OCI-LY1 (cell line): ENCODE measurements around the gene CENPE.

Source experiments
- H2AFZ ChIP-seq: fragments of 200-600 bp; sonication (generic), shearing (Covaris generic); 2 replicates; pipeline ENCODE4 v1.6.0; 2014; ENCODE audit warnings: antibody characterized with exemption, mild to moderate bottlenecking, low read length
- H3F3A ChIP-seq: fragments of 200-600 bp; sonication (generic), shearing (Covaris generic); 2 replicates; pipeline ENCODE4 v1.6.0; 2014; ENCODE audit warnings: mild to moderate bottlenecking, antibody characterized with exemption, low read length, moderate library complexity; ENCODE audit not compliant: insufficient read depth
- H3K27ac ChIP-seq: fragments of 200-600 bp; sonication (generic); 2 replicates; pipeline ENCODE4 v1.5.1; 2014; ENCODE audit warnings: low read length, mixed run types, mild to moderate bottlenecking, low read depth; ENCODE audit not compliant: poor library complexity, severe bottlenecking
- H3K27me3 ChIP-seq: fragments of 200-600 bp; sonication (generic); 2 replicates; pipeline ENCODE4 v1.6.0; 2014; ENCODE audit warnings: antibody characterized with exemption, mild to moderate bottlenecking, low read length, moderate library complexity; ENCODE audit not compliant: insufficient read depth
- H3K36me3 ChIP-seq: fragments of 200-600 bp; sonication (generic); 2 replicates; pipeline ENCODE4 v1.6.1; 2014; ENCODE audit warnings: mild to moderate bottlenecking, antibody characterized with exemption, low read length, moderate library complexity, mixed read lengths; ENCODE audit not compliant: insufficient read depth
- H3K4me1 ChIP-seq: fragments of 200-600 bp; sonication (generic); 2 replicates; pipeline ENCODE4 v1.5.1; 2014; ENCODE audit warnings: mild to moderate bottlenecking, low read length, moderate library complexity; ENCODE audit not compliant: insufficient read depth, severe bottlenecking
- H3K4me2 ChIP-seq: fragments of 200-600 bp; sonication (generic), shearing (Covaris generic); 2 replicates; pipeline ENCODE4 v1.6.1; 2014; ENCODE audit warnings: low read length
- H3K4me3 ChIP-seq: fragments of 200-600 bp; sonication (generic); 2 replicates; pipeline ENCODE4 v1.5.1; 2014; ENCODE audit warnings: low read length, low read depth, mild to moderate bottlenecking, mixed read lengths; ENCODE audit not compliant: poor library complexity, severe bottlenecking
- H3K79me2 ChIP-seq: fragments of 200-600 bp; shearing (Covaris generic); 2 replicates; pipeline ENCODE4 v1.6.1; 2016; ENCODE audit warnings: mixed run types, low read length, mixed read lengths; ENCODE audit not compliant: insufficient read depth
- H3K9ac ChIP-seq: fragments of 200-600 bp; sonication (generic), shearing (Covaris generic); 2 replicates; pipeline ENCODE4 v1.6.1; 2014; ENCODE audit warnings: mild to moderate bottlenecking, low read length, mixed read lengths
- H3K9me2 ChIP-seq: fragments of 200-600 bp; sonication (generic), shearing (Covaris generic); 2 replicates; pipeline ENCODE4 v1.6.1; 2014; ENCODE audit warnings: low read depth, mild to moderate bottlenecking, low read length, mixed read lengths
- H3K9me3 ChIP-seq: fragments of 200-600 bp; shearing (Covaris generic); 2 replicates; pipeline ENCODE4 v1.6.1; 2014; ENCODE audit warnings: low read length, mixed read lengths
- H4K20me1 ChIP-seq: fragments of 200-600 bp; sonication (generic), shearing (Covaris generic); 2 replicates; pipeline ENCODE4 v1.6.0; 2016; ENCODE audit warnings: mild to moderate bottlenecking, low read length; ENCODE audit not compliant: insufficient read depth
- CTCF ChIP-seq: fragments of 200-600 bp; sonication (generic), shearing (Covaris generic); IDR thresholded peaks from 2 replicates; pipeline ENCODE4 v1.5.1; 2017; ENCODE audit warnings: mild to moderate bottlenecking, antibody characterized with exemption, low read length, moderate library complexity, mixed read lengths
- EZH2 ChIP-seq: fragments of 200-600 bp; sonication (generic), shearing (Covaris generic); IDR thresholded peaks from 2 replicates; pipeline ENCODE4 v1.8.0; 2017; ENCODE audit warnings: borderline replicate concordance, mixed run types, mild to moderate bottlenecking, antibody characterized with exemption, low read length, moderate library complexity, mixed read lengths

CENPE gene

DNA sequence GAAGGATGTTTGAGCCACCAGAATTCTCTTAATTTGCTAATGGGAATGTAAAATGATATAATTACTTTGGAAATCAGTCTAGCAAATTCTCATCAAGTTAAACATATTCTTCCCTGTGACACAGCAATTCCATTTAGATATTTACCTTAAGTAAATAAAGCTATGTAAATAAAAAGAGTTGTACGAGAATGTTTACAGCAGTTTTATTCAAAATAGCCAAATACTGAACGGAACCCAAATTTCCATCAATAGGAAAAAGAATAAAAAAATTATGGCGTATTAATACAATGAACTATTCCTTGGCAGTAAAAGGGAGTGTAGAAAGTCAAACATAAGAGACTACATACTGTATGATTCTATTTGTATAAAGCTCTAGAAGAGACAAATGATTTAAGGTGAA lies 45.8 kb downstream of the CENPE start:
- no peaks in the 10 kb centered on the region for H3K79me2 ChIP-seq
- no peaks in the 10 kb centered on the region for H4K20me1 ChIP-seq
- no peak overlapping the region for H3K27ac ChIP-seq
- no peak overlapping the region for H2AFZ ChIP-seq
- H3K9me3 ChIP-seq, result no peaks in the 10 kb centered on the region
- no peak overlapping the region for H3K4me2 ChIP-seq
- H3K4me1 ChIP-seq, result no peaks in the 10 kb centered on the region
- no peak overlapping the region for H3K4me3 ChIP-seq
- no peaks in the 10 kb centered on the region for H3K9me2 ChIP-seq
- H3K27me3 ChIP-seq, result no peaks in the 10 kb centered on the region
- peaks cover 89% of the 10 kb centered on the region for H3K36me3 ChIP-seq
- no peaks in the 10 kb centered on the region for H3F3A ChIP-seq
- no peak overlapping the region for H3K9ac ChIP-seq
- TF ChIP-seq EZH2 (no peak), CTCF (no peak)

DNA sequence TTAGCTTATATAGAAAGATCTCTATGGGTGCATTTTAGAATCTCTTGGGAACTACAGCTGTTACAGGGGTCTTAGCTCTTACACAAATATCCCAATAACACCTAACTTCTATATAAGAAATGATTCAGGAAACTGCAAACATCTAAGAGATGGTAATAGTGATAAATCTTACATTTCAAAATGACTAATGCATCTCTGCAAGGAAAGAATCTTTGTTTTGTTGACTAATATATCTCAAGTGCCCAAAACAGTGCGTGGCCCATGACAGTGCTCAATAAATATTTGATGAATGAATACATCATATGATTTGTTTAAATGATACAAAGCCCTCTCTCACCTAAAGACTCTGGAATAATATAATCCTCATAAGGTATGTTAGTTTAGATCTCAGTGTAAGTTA lies 47.5 kb downstream of the CENPE start:
- no peaks in the 10 kb centered on the region for H3K79me2 ChIP-seq
- H3F3A ChIP-seq, result no peaks in the 10 kb centered on the region
- H3K9me3 ChIP-seq, result no peaks in the 10 kb centered on the region
- no peak for TF ChIP-seq EZH2
- TF ChIP-seq CTCF, result no peak
- H3K27ac ChIP-seq, result no peak overlapping the region
- no peaks in the 10 kb centered on the region for H3K27me3 ChIP-seq
- no peak overlapping the region for H3K4me3 ChIP-seq
- no peaks in the 10 kb centered on the region for H3K4me1 ChIP-seq
- no peaks in the 10 kb centered on the region for H3K9me2 ChIP-seq
- no peaks in the 10 kb centered on the region for H4K20me1 ChIP-seq
- H3K4me2 ChIP-seq, result no peak overlapping the region
- no peak overlapping the region for H3K9ac ChIP-seq
- H3K36me3 ChIP-seq, result peaks cover 87% of the 10 kb centered on the region
- no peak overlapping the region for H2AFZ ChIP-seq

- Histone ChIP-seq H3K27me3 (no peaks in the 10 kb centered on the region), H3K9ac (no peak overlapping the region), H3F3A (no peaks in the 10 kb centered on the region), H3K4me3 (no peak overlapping the region), H4K20me1 (no peaks in the 10 kb centered on the region), H3K79me2 (no peaks in the 10 kb centered on the region), H3K4me2 (no peak overlapping the region), H3K9me2 (no peaks in the 10 kb centered on the region), H3K4me1 (no peaks in the 10 kb centered on the region), H2AFZ (no peak overlapping the region), H3K36me3 (peaks cover 92% of the 10 kb centered on the region), H3K9me3 (no peaks in the 10 kb centered on the region), H3K27ac (no peak overlapping the region)
- TF ChIP-seq EZH2 (no peak), CTCF (no peak)
These were observed 53.2 kb downstream of the CENPE start for GRCh38 chr4:103144926-103145325.
